ENCODE data around the gene ELP6.

DNA sequence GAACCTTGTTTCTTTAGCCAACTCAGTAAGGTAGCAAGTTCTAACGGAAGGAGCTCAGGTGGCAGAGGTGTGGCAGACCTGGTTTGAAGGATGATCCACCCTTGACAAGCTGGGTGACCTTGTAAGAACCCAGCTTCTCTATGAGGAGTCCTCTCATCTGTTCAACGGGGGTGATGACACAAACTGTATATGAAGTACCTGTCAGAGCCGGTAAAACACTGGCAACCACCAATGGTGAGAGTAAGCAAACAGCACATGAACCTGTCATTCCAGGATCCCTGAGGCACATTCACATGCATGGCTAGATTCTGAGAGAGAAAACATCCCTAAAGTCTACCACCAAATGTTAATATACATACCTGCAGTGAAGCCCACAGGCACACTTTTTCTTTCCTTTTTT is 40.1 kb downstream of the ELP6 start:
- TF ChIP-seq, protein P1, sequence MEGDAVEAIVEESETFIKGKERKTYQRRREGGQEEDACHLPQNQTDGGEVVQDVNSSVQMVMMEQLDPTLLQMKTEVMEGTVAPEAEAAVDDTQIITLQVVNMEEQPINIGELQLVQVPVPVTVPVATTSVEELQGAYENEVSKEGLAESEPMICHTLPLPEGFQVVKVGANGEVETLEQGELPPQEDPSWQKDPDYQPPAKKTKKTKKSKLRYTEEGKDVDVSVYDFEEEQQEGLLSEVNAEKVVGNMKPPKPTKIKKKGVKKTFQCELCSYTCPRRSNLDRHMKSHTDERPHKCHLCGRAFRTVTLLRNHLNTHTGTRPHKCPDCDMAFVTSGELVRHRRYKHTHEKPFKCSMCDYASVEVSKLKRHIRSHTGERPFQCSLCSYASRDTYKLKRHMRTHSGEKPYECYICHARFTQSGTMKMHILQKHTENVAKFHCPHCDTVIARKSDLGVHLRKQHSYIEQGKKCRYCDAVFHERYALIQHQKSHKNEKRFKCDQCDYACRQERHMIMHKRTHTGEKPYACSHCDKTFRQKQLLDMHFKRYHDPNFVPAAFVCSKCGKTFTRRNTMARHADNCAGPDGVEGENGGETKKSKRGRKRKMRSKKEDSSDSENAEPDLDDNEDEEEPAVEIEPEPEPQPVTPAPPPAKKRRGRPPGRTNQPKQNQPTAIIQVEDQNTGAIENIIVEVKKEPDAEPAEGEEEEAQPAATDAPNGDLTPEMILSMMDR (conservative IDR thresholded peaks at IDR 0.05; ENCODE audit: low read depth, low read length) = no peak
- no peak for TF ChIP-seq EZH2 (IDR thresholded peaks at IDR 0.05; ENCODE audit: borderline replicate concordance, low read depth, low read length, poor library complexity, severe bottlenecking)

All from A673 (cell line).